H1 (cell line): Measurements from ENCODE around the gene COX14. TPM values are rescaled to one million over a fixed set of nuclear protein-coding genes. Genes with fewer than 3 reads are reported as not detected.

Experiments
- BCL11A ChIP-seq, 2 experiments: IDR thresholded peaks; one replicate each; pipeline ENCODE4 v1.6.1; 2011; ENCODE audit warnings: low read depth in 2 of 2, low read length in 2 of 2, mild to moderate bottlenecking in 2 of 2
- CTBP2 ChIP-seq: IDR thresholded peaks from 2 replicates; pipeline ENCODE4 v1.7.0; 2011; ENCODE audit warnings: borderline replicate concordance, mild to moderate bottlenecking, moderate library complexity, mixed read lengths, low read length; ENCODE audit not compliant: insufficient read depth, insufficient read length
- HDAC6 ChIP-seq: IDR thresholded peaks from one replicate; pipeline ENCODE4 v1.7.1; 2012; ENCODE audit warnings: low read depth, mild to moderate bottlenecking, inconsistent platforms, low read length, moderate library complexity
- JUN ChIP-seq: IDR thresholded peaks from 2 replicates; pipeline ENCODE4 v1.6.1; 2011; ENCODE audit warnings: low read depth, mild to moderate bottlenecking, improper control_type of control experiment, low read length
- SP4 ChIP-seq: IDR thresholded peaks from 2 replicates; pipeline ENCODE4 v1.6.1; 2012; ENCODE audit warnings: low read length, inconsistent platforms
- TBP ChIP-seq: IDR thresholded peaks from 2 replicates; pipeline ENCODE4 v1.6.1; 2011; ENCODE audit warnings: low read depth, low read length, improper control_type of control experiment
- TCF12 ChIP-seq: IDR thresholded peaks from 2 replicates; pipeline ENCODE4 v1.6.1; 2011; ENCODE audit warnings: low read depth, mild to moderate bottlenecking, low read length
- polyA plus RNA-seq, 7 experiments: library from polyadenylated mRNA; depleted of rRNA in 3 of 7; stranded (reverse) in 5 of 7; unstranded in 2 of 7; fragments of >200 nt in 5 of 7; fragments of 200-250 nt in 2 of 7; gene quantifications; 1 replicate in 5 of 7; 2 replicates in 1 of 7; 4 replicates in 1 of 7; pipeline versions ENCODE4 v1.2.1 to v1.2.3, GENCODE V29; 2011 to 2013; ENCODE audit warnings: missing spikeins in 2 of 7, mixed read lengths in 2 of 7
- total RNA-seq: library from RNA; stranded (reverse); fragmentation: NEBNext Ultra II Directional; extraction: Animal tissue kit (Norgen Biotek cat#: 25700); gene quantifications from 2 replicates; pipeline ENCODE4 v1.2.1, GENCODE V29; 2021
- TF ChIP-seq, protein P1 (sequence below): IDR thresholded peaks from 2 replicates; pipeline ENCODE4 v1.6.1; 2012; ENCODE audit warnings: inconsistent platforms
- TF ChIP-seq, protein P2 (sequence below): fragments of 300-600 bp; sonication (generic); IDR thresholded peaks from 2 replicates; pipeline ENCODE4 v1.7.1; 2012; ENCODE audit warnings: low read length, moderate library complexity, mild to moderate bottlenecking, inconsistent platforms; ENCODE audit not compliant: insufficient replicate concordance

COX14 gene
- total and polyA plus RNA-seq, 2 of the 8 experiments (the other 6 are each of a cell fraction or from before 2014, with no cell fraction given), result 40.1 to 102 TPM

DNA sequence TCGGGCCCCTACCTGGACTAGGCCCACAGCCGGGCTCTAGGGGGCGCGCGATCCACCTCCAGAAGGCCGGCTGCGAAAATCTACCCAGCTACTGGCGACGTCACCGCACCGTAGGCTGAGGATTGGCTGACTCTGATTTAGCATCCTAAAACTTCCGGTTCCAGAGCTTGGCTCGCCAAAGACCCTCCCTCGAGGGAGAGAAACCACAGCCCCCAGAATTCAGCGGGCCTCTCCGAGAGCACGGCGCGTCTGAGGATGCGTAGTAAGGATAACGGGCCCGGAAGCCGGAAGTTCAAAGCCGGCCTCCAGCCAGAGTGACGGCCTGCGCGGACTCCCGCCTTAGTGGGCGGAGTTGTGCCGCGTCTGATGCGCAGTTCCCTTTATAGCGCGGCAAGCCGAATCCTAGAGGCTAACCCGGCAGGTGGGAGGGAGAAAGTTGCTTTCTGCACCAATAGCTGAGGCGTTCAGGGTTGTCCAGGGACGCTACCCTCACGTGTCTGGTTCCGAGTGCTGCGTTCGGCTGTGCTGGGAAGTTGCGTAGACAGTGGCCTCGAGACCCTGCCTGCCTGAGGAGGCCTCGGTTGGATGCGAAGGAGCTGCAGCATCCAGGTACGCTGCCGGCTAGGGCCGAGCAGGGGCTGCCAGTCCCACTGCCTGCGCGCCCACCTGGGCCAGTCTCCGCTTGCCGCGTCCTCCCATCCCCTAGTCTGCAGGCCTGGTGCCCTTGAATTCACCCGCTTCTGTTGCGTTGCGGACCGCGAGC is at the start of gene COX14 (continued):
- TF ChIP-seq, protein P1, sequence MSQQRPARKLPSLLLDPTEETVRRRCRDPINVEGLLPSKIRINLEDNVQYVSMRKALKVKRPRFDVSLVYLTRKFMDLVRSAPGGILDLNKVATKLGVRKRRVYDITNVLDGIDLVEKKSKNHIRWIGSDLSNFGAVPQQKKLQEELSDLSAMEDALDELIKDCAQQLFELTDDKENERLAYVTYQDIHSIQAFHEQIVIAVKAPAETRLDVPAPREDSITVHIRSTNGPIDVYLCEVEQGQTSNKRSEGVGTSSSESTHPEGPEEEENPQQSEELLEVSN, result peak; percentile 78
- TF ChIP-seq SP4 (no peak; the same call in 1 of the 2 replicates), HDAC6 (no peak), JUN (no peak), CTBP2 (no peak), TBP (peak; percentile 76; the same call in 1 of the 2 replicates), BCL11A (IDR thresholded peaks at IDR 0.05; ENCODE audit: low read depth in 2 of 2, low read length in 2 of 2) (no peak), TCF12 (no peak)
- TF ChIP-seq, protein P2, sequence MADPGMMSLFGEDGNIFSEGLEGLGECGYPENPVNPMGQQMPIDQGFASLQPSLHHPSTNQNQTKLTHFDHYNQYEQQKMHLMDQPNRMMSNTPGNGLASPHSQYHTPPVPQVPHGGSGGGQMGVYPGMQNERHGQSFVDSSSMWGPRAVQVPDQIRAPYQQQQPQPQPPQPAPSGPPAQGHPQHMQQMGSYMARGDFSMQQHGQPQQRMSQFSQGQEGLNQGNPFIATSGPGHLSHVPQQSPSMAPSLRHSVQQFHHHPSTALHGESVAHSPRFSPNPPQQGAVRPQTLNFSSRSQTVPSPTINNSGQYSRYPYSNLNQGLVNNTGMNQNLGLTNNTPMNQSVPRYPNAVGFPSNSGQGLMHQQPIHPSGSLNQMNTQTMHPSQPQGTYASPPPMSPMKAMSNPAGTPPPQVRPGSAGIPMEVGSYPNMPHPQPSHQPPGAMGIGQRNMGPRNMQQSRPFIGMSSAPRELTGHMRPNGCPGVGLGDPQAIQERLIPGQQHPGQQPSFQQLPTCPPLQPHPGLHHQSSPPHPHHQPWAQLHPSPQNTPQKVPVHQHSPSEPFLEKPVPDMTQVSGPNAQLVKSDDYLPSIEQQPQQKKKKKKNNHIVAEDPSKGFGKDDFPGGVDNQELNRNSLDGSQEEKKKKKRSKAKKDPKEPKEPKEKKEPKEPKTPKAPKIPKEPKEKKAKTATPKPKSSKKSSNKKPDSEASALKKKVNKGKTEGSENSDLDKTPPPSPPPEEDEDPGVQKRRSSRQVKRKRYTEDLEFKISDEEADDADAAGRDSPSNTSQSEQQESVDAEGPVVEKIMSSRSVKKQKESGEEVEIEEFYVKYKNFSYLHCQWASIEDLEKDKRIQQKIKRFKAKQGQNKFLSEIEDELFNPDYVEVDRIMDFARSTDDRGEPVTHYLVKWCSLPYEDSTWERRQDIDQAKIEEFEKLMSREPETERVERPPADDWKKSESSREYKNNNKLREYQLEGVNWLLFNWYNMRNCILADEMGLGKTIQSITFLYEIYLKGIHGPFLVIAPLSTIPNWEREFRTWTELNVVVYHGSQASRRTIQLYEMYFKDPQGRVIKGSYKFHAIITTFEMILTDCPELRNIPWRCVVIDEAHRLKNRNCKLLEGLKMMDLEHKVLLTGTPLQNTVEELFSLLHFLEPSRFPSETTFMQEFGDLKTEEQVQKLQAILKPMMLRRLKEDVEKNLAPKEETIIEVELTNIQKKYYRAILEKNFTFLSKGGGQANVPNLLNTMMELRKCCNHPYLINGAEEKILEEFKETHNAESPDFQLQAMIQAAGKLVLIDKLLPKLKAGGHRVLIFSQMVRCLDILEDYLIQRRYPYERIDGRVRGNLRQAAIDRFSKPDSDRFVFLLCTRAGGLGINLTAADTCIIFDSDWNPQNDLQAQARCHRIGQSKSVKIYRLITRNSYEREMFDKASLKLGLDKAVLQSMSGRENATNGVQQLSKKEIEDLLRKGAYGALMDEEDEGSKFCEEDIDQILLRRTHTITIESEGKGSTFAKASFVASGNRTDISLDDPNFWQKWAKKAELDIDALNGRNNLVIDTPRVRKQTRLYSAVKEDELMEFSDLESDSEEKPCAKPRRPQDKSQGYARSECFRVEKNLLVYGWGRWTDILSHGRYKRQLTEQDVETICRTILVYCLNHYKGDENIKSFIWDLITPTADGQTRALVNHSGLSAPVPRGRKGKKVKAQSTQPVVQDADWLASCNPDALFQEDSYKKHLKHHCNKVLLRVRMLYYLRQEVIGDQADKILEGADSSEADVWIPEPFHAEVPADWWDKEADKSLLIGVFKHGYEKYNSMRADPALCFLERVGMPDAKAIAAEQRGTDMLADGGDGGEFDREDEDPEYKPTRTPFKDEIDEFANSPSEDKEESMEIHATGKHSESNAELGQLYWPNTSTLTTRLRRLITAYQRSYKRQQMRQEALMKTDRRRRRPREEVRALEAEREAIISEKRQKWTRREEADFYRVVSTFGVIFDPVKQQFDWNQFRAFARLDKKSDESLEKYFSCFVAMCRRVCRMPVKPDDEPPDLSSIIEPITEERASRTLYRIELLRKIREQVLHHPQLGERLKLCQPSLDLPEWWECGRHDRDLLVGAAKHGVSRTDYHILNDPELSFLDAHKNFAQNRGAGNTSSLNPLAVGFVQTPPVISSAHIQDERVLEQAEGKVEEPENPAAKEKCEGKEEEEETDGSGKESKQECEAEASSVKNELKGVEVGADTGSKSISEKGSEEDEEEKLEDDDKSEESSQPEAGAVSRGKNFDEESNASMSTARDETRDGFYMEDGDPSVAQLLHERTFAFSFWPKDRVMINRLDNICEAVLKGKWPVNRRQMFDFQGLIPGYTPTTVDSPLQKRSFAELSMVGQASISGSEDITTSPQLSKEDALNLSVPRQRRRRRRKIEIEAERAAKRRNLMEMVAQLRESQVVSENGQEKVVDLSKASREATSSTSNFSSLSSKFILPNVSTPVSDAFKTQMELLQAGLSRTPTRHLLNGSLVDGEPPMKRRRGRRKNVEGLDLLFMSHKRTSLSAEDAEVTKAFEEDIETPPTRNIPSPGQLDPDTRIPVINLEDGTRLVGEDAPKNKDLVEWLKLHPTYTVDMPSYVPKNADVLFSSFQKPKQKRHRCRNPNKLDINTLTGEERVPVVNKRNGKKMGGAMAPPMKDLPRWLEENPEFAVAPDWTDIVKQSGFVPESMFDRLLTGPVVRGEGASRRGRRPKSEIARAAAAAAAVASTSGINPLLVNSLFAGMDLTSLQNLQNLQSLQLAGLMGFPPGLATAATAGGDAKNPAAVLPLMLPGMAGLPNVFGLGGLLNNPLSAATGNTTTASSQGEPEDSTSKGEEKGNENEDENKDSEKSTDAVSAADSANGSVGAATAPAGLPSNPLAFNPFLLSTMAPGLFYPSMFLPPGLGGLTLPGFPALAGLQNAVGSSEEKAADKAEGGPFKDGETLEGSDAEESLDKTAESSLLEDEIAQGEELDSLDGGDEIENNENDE, result no peak
